DOHH2 (cell line): Measurements from ENCODE around the gene TSHZ1.

Experiments
- H3F3A ChIP-seq: fragments of 200-600 bp; sonication (generic), shearing (Covaris generic); 2 replicates; pipeline ENCODE4 v1.6.0; 2016; ENCODE audit warnings: antibody characterized with exemption, mild to moderate bottlenecking; ENCODE audit not compliant: control insufficient read depth, insufficient read depth
- H3K27ac ChIP-seq: fragments of 200-600 bp; sonication (generic); 2 replicates; pipeline ENCODE4 v1.5.1; 2014; ENCODE audit warnings: low read depth, mild to moderate bottlenecking, low read length, moderate library complexity
- H3K27me3 ChIP-seq: fragments of 200-600 bp; sonication (generic); 2 replicates; pipeline ENCODE4 v1.6.1; 2014; ENCODE audit warnings: mild to moderate bottlenecking, low read length, mixed read lengths; ENCODE audit not compliant: control insufficient read depth
- H3K36me3 ChIP-seq: fragments of 200-600 bp; sonication (generic); 2 replicates; pipeline ENCODE4 v1.6.1; 2014; ENCODE audit warnings: mild to moderate bottlenecking, low read length, moderate library complexity, mixed read lengths; ENCODE audit not compliant: control insufficient read depth
- H3K4me1 ChIP-seq: fragments of 200-600 bp; sonication (generic); 2 replicates; pipeline ENCODE4 v1.6.1; 2014; ENCODE audit warnings: mild to moderate bottlenecking, low read length, mixed read lengths; ENCODE audit not compliant: control insufficient read depth
- H3K4me2 ChIP-seq: fragments of 200-600 bp; sonication (generic); 2 replicates; pipeline ENCODE4 v1.6.0; 2014; ENCODE audit warnings: mild to moderate bottlenecking, low read length, moderate library complexity
- H3K4me3 ChIP-seq: fragments of 200-600 bp; sonication (generic); 2 replicates; pipeline ENCODE4 v1.5.1; 2014; ENCODE audit warnings: mild to moderate bottlenecking, low read length, mixed read lengths
- H3K79me2 ChIP-seq: fragments of 200-600 bp; sonication (generic); 2 replicates; pipeline ENCODE4 v1.6.1; 2014; ENCODE audit warnings: mild to moderate bottlenecking, low read length, mixed read lengths; ENCODE audit not compliant: control insufficient read depth
- H3K9me2 ChIP-seq: fragments of 200-600 bp; sonication (generic); replicated peaks from 2 replicates; pipeline ENCODE4 v1.6.1; 2014; ENCODE audit warnings: mild to moderate bottlenecking, low read length, mixed read lengths; ENCODE audit not compliant: control insufficient read depth
- H3K9me3 ChIP-seq: fragments of 200-600 bp; sonication (generic); 2 replicates; pipeline ENCODE4 v1.6.1; 2014; ENCODE audit warnings: antibody characterized with exemption, low read length, mixed read lengths; ENCODE audit not compliant: control insufficient read depth, insufficient read depth
- H4K20me1 ChIP-seq: fragments of 200-600 bp; sonication (generic); 2 replicates; pipeline ENCODE4 v1.6.0; 2014; ENCODE audit warnings: low read depth, mild to moderate bottlenecking, antibody characterized with exemption, low read length, moderate library complexity; ENCODE audit not compliant: control insufficient read depth, insufficient read depth
- CTCF ChIP-seq: fragments of 200-600 bp; sonication (generic); IDR thresholded peaks from one replicate; pipeline ENCODE4 v1.5.1; 2014; ENCODE audit warnings: antibody characterized with exemption, mild to moderate bottlenecking, low read depth, low read length; ENCODE audit not compliant: poor library complexity, severe bottlenecking
- EZH2phosphoT487 ChIP-seq: fragments of 200-600 bp; sonication (generic); IDR thresholded peaks from 2 replicates; pipeline ENCODE4 v1.6.1; 2017; ENCODE audit warnings: borderline replicate concordance, mild to moderate bottlenecking, antibody characterized with exemption, low read length, moderate library complexity, mixed read lengths

Gene TSHZ1

DNA sequence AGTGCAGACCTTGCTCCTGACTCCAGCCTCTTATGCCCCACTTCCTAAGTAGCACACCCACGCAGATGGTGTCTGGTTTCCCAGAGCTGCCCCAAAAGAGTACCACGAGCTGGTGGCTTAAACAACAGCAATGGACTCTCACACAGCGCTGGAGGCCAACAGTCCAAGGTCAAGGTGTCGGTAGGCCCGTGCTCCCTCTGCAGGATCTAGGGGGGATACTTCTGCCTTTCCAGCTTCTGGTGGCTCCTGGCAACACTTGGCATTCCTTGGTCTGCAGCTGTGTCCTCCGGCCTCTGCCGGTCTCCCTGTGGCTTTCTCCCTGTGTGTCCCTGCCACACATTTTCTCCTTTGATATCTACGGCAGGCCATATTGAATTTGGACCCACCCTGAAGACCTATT, 99.0 kb downstream of the TSHZ1 start:
- no peaks in the 10 kb centered on the region for H3K9me2 ChIP-seq
- H3K36me3 ChIP-seq: no peaks in the 10 kb centered on the region
- H4K20me1 ChIP-seq: no peaks in the 10 kb centered on the region
- TF ChIP-seq CTCF: no peak
- TF ChIP-seq EZH2phosphoT487: no peak
- H3K4me3 ChIP-seq: no peak overlapping the region
- no peaks in the 10 kb centered on the region for H3F3A ChIP-seq
- no peak overlapping the region for H3K27ac ChIP-seq
- H3K9me3 ChIP-seq: no peaks in the 10 kb centered on the region
- no peaks in the 10 kb centered on the region for H3K27me3 ChIP-seq
- H3K79me2 ChIP-seq: no peaks in the 10 kb centered on the region
- no peak overlapping the region for H3K4me2 ChIP-seq
- H3K4me1 ChIP-seq: no peaks in the 10 kb centered on the region

GRCh38 chr18:75314117-75314516, 103.5 kb downstream of the TSHZ1 start:
- no peak overlapping the region for H3K27ac ChIP-seq
- H3K9me3 ChIP-seq: no peaks in the 10 kb centered on the region
- H3K36me3 ChIP-seq: no peaks in the 10 kb centered on the region
- TF ChIP-seq CTCF (no peak), EZH2phosphoT487 (no peak)
- H3K79me2 ChIP-seq: no peaks in the 10 kb centered on the region
- no peak overlapping the region for H3K4me2 ChIP-seq
- H3F3A ChIP-seq: no peaks in the 10 kb centered on the region
- no peaks in the 10 kb centered on the region for H3K9me2 ChIP-seq
- no peak overlapping the region for H3K4me3 ChIP-seq
- H3K4me1 ChIP-seq: no peaks in the 10 kb centered on the region
- H4K20me1 ChIP-seq: no peaks in the 10 kb centered on the region
- no peaks in the 10 kb centered on the region for H3K27me3 ChIP-seq

DNA sequence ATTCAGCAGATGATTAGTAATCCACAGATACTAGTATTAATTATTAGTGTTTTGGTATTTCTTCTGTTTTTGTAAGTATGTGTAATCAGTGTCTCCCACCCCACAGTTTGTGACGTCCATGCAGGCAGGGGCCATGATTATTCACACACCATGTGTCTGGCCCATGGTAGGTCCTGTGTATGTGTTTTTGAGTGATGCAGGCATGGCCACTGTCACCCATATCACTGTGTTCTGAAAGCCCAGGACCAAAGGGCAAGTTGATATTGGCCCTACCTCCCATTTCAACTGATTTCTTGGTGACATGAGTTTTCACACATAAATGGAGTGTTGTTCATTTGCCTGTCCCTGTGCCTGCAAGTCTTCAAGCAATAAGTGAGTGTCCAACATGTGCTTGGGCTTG, 104.0 kb downstream of the TSHZ1 start:
- Histone ChIP-seq H3K9me3 (no peaks in the 10 kb centered on the region), H3K36me3 (no peaks in the 10 kb centered on the region), H3F3A (no peaks in the 10 kb centered on the region), H3K27ac (no peak overlapping the region), H4K20me1 (no peaks in the 10 kb centered on the region), H3K79me2 (no peaks in the 10 kb centered on the region), H3K27me3 (no peaks in the 10 kb centered on the region), H3K4me2 (no peak overlapping the region), H3K4me3 (no peak overlapping the region), H3K9me2 (no peaks in the 10 kb centered on the region), H3K4me1 (no peaks in the 10 kb centered on the region)
- TF ChIP-seq CTCF (no peak), EZH2phosphoT487 (no peak)

- H3K4me3 ChIP-seq: no peak overlapping the region
- H4K20me1 ChIP-seq: no peaks in the 10 kb centered on the region
- no peaks in the 10 kb centered on the region for H3K27me3 ChIP-seq
- H3F3A ChIP-seq: no peaks in the 10 kb centered on the region
- H3K9me2 ChIP-seq: no peaks in the 10 kb centered on the region
- no peaks in the 10 kb centered on the region for H3K36me3 ChIP-seq
- TF ChIP-seq EZH2phosphoT487: no peak
- no peak for TF ChIP-seq CTCF
- no peaks in the 10 kb centered on the region for H3K9me3 ChIP-seq
- no peak overlapping the region for H3K27ac ChIP-seq
- H3K4me2 ChIP-seq: no peak overlapping the region
- H3K79me2 ChIP-seq: no peaks in the 10 kb centered on the region
- H3K4me1 ChIP-seq: no peaks in the 10 kb centered on the region
Measured at GRCh38 chr18:75316223-75316622, 105.6 kb downstream of the TSHZ1 start.
